ENCODE measurements around the gene CYP8B1.

CYP8B1 gene

GRCh38 chr3:42898896-42899675, 23.4 kb upstream of the CYP8B1 start:
- DNase-seq (ENCODE audit: low spot score): no peak
- H3K27ac ChIP-seq: no peak overlapping the region
- POLR2A ChIA-PET (ENCODE audit: low non-redundant PET): no interaction called here
- CTCF ChIA-PET: no interaction called here
- TF ChIP-seq CTCF (conservative IDR thresholded peaks at IDR 0.05; ENCODE audit: low read depth): no peak

GRCh38 chr3:42895580-42895868, 19.8 kb upstream of the CYP8B1 start:
- CTCF ChIA-PET: no interaction called here
- POLR2A ChIA-PET (ENCODE audit: low non-redundant PET): no interaction called here

GRCh38 chr3:42894698-42895579, 19.3 kb upstream of the CYP8B1 start:
- no peak overlapping the region for H3K27ac ChIP-seq
- CTCF ChIA-PET: no interaction called here
- no peak for TF ChIP-seq CTCF (conservative IDR thresholded peaks at IDR 0.05; ENCODE audit: low read depth)
- no peak for DNase-seq (ENCODE audit: low spot score)
- POLR2A ChIA-PET (ENCODE audit: low non-redundant PET): no interaction called here

More at GRCh38 chr3:42895580-42895868, 19.8 kb upstream of the CYP8B1 start:
- H3K27ac ChIP-seq: no peak overlapping the region
- no peak for TF ChIP-seq CTCF (conservative IDR thresholded peaks at IDR 0.05; ENCODE audit: low read depth)
- DNase-seq (ENCODE audit: low spot score): no peak

- no peak overlapping the region for H3K27ac ChIP-seq
- ChIA-PET POLR2A (ENCODE audit: low non-redundant PET) (no interaction called here), CTCF (interaction anchor here (0.6 kb wide), 1 partner anchor 27 kb away, joined by 3 read pairs; no protein-coding TSS in a partner anchor)
- no peak for DNase-seq (ENCODE audit: low spot score)
- TF ChIP-seq CTCF (conservative IDR thresholded peaks at IDR 0.05; ENCODE audit: low read depth): no peak
Measured at GRCh38 chr3:42892807-42893206, 17.1 kb upstream of the CYP8B1 start.

GRCh38 chr3:42892169-42892568, 16.5 kb upstream of the CYP8B1 start:
- DNase-seq (ENCODE audit: low spot score): no peak
- no peak overlapping the region for H3K27ac ChIP-seq
- CTCF ChIA-PET: interaction anchor here (0.6 kb wide), 2 partner anchors 28 to 111 kb away, joined by 3 to 4 read pairs; no protein-coding TSS in a partner anchor
- no peak for TF ChIP-seq CTCF (conservative IDR thresholded peaks at IDR 0.05; ENCODE audit: low read depth)
- POLR2A ChIA-PET (ENCODE audit: low non-redundant PET): no interaction called here

- ChIA-PET POLR2A (ENCODE audit: low non-redundant PET) (no interaction called here), CTCF (no interaction called here)
- no peak for DNase-seq (ENCODE audit: low spot score)
- no peak for TF ChIP-seq CTCF (conservative IDR thresholded peaks at IDR 0.05; ENCODE audit: low read depth)
- H3K27ac ChIP-seq: no peak overlapping the region
Measured at GRCh38 chr3:42891042-42891441, 15.4 kb upstream of the CYP8B1 start.
